Stimulated activated CD4-positive, alpha-beta T cell treated with anti-CD3 and anti-CD28 coated beads, Interleukin-2, amount 100 ng/mL, for 48 hours (primary cell): ENCODE data around the gene PNISR.

Experiments
- DNase-seq, 2 donors: peaks; one replicate each; pipeline ENCODE4 v3.0.0-alpha.2; 2020

PNISR gene

GRCh38 chr6:99407076-99407475, 18.0 kb downstream of the PNISR start:
- no peak for DNase-seq

GRCh38 chr6:99402448-99402847, 22.7 kb downstream of the PNISR start:
- no peak for DNase-seq

- no peak for DNase-seq
These were observed 27.8 kb downstream of the PNISR start for GRCh38 chr6:99397287-99397686.

- peak; percentile 59 to 63 for DNase-seq
These were observed 31.2 kb downstream of the PNISR start, which contains the start of gene COQ3 for GRCh38 chr6:99393698-99394531. TSS of gene COQ3 (minus strand) at chr6:99394195. CDS start at chr6:99394179, 16 bp downstream.

GRCh38 chr6:99393366-99393697, 31.8 kb downstream of the PNISR start:
- no peak for DNase-seq

GRCh38 chr6:99390896-99391295, 34.2 kb downstream of the PNISR start:
- no peak for DNase-seq

- no peak for DNase-seq
These were observed 40.6 kb downstream of the PNISR start for GRCh38 chr6:99384507-99384906.

- DNase-seq = no peak
These were observed 46.5 kb downstream of the PNISR start for GRCh38 chr6:99378636-99379035.

- DNase-seq = no peak
These were observed 55.6 kb downstream of the PNISR start for GRCh38 chr6:99369533-99369932.

GRCh38 chr6:99366852-99367251, 58.3 kb downstream of the PNISR start:
- DNase-seq = no peak

GRCh38 chr6:99364026-99364425, 61.1 kb downstream of the PNISR start:
- no peak for DNase-seq

- DNase-seq = no peak
These were observed 62.3 kb downstream of the PNISR start for GRCh38 chr6:99362678-99363268.

GRCh38 chr6:99359800-99360199, 65.3 kb downstream of the PNISR start:
- DNase-seq = no peak

GRCh38 chr6:99356641-99357040, 68.5 kb downstream of the PNISR start:
- no peak for DNase-seq

- no peak for DNase-seq
These were observed 70.1 kb downstream of the PNISR start for GRCh38 chr6:99354983-99355382.

GRCh38 chr6:99353126-99353525, 72.0 kb downstream of the PNISR start:
- DNase-seq = no peak

- no peak for DNase-seq
These were observed 74.5 kb downstream of the PNISR start for GRCh38 chr6:99350573-99350972.

- no peak for DNase-seq
These were observed 75.7 kb downstream of the PNISR start, which contains the start of gene FAXC for GRCh38 chr6:99349171-99350141. TSS of gene FAXC (minus strand) at chr6:99349674. CDS start at chr6:99349372, 302 bp downstream.

- DNase-seq = no peak
These were observed 76.6 kb downstream of the PNISR start for GRCh38 chr6:99348288-99349170.
